HG03159 (cell line): Measurements from ENCODE around the gene HGS.
A peak's percentile ranks its signal among the peaks of the same experiment; 100 is the strongest.

ENCODE experiments used
- ATAC-seq: cut with Tn5 transposase; IDR thresholded peaks from one replicate; pipeline ENCODE4 v1.9.1; 2021; ENCODE audit warnings: mild to moderate bottlenecking, moderate library complexity; ENCODE audit not compliant: unreplicated experiment

HGS gene, protein sequence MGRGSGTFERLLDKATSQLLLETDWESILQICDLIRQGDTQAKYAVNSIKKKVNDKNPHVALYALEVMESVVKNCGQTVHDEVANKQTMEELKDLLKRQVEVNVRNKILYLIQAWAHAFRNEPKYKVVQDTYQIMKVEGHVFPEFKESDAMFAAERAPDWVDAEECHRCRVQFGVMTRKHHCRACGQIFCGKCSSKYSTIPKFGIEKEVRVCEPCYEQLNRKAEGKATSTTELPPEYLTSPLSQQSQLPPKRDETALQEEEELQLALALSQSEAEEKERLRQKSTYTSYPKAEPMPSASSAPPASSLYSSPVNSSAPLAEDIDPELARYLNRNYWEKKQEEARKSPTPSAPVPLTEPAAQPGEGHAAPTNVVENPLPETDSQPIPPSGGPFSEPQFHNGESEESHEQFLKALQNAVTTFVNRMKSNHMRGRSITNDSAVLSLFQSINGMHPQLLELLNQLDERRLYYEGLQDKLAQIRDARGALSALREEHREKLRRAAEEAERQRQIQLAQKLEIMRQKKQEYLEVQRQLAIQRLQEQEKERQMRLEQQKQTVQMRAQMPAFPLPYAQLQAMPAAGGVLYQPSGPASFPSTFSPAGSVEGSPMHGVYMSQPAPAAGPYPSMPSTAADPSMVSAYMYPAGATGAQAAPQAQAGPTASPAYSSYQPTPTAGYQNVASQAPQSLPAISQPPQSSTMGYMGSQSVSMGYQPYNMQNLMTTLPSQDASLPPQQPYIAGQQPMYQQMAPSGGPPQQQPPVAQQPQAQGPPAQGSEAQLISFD

GRCh38 chr17:81683584-81684441, at the start of gene HGS, which contains the start of gene ARL16:
HGS (plus strand) TSS chr17:81684011; CDS start chr17:81684067, 56 bp downstream.
ARL16 (minus strand) TSS chr17:81683797; CDS start chr17:81683753, 44 bp downstream.
- ATAC-seq: peak; percentile 90

DNA sequence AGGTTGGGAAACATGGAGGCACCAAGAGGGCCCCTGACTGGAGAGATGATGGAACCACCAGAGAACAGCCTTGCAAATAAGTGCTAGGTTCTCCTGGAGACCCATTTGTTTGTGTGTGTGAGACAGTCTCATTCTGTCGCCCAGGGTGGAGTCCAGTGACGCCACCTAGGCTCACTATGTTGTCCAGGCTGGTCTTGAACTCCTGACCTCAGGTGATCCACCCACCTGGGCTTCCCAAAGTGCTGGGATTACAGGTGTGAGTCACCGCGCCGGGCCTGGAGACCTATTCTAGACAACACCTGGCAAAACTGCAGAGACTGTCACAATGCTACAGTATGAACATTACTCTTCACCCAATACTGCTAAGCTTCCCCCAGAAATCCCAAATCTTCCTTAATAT, 48.4 kb upstream of the HGS start:
- no peak for ATAC-seq

DNA sequence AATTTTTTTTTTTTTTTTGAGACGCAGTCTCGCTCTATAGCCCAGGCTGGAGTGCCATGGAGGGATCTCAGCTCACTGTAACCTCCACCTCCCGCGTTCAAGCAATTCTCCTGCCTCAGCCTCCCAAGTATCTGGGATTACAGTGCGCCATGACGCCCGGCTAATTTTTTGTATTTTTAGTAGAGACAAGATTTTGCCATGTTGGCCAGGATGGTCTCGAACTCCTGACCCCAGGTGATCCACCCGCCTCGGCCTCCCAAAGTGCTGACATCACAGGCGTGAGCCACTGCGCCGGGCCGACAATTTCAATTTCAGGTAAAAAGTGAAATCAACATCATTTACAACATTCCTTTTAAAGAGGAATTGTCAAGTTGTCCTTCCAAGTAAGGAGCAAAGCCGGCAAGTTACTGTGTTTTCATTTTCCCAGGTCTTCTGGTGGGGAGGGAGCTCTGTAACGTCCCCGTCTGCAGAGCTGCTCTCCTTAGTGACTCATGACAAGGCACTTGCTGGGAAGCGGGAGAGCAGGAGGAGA, 47.8 kb upstream of the HGS start:
- no peak for ATAC-seq

- peak; percentile 88 for ATAC-seq
Observed at GRCh38 chr17:81636505-81637288, 47.1 kb upstream of the HGS start, which contains the start of the genes NPLOC4 and TSPAN10. NPLOC4 (minus strand) TSS chr17:81637112; CDS start chr17:81636930, 182 bp downstream. TSPAN10 (plus strand) TSS chr17:81637196; CDS start chr17:81642413, 5,217 bp downstream.

DNA sequence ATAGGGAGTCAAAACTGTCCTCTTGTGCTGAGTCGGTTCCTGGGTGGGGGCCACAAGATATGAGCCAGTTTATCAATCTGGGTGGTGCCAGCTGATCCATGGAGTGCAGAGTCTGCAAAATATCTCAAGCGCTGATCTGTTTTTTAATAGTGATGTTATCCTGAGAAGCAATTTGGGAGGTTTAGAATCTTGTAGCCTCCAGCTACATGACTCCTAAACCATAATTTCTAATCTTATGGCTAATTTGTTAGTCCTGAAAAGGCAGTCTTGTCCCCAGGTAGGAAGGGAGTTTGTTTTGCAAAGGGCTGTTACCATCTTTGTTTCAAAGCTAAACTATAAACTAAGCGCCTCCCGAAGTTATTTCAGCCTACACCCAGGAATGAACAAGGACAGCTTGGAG, 45.1 kb upstream of the HGS start:
- no peak for ATAC-seq

DNA sequence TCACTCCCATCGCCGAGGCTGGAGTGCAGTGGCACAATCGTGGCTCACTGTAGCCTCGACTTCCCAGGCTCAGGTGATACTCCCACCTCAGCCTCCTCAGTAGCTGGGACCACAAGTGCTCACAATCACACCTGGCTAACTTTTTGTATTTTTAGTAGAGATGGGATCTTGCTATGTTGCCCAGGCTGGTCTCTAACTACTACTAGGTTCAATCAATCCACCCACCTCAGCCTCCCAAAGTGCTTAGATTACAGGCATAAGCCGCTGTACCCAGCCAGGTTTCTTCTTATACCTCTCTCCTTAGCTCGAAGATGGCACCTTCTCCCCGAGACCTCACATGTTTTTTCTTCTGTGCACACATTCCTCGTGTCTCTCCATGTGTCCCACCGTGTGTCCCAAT, 43.8 kb upstream of the HGS start:
- no peak for ATAC-seq

GRCh38 chr17:81641825-81642489, 41.9 kb upstream of the HGS start:
- ATAC-seq: no peak

GRCh38 chr17:81644496-81644895, 39.3 kb upstream of the HGS start:
- ATAC-seq: no peak

- ATAC-seq: no peak
Observed at GRCh38 chr17:81644976-81645952, 38.5 kb upstream of the HGS start.

GRCh38 chr17:81646869-81647600, 36.8 kb upstream of the HGS start:
- ATAC-seq: no peak

DNA sequence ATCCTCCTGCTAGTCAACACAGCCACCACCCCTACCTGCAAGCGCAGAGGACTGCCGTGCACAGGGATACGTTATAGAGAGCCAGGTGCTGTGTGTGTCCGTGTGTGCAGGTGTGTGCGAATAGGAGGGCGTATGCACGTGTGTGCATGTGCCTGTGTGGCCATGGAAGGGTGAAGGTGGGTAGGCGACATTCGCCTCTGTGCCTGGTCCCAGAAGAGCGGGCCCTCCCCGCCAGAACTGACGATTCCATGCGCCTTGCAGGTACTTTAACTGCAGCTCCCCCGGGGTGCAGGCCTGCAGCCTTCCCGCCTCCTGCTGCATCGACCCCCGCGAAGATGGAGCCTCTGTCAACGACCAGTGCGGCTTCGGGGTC, 36.2 kb upstream of the HGS start:
- ATAC-seq: no peak

GRCh38 chr17:81648013-81648706, 35.7 kb upstream of the HGS start:
- no peak for ATAC-seq

GRCh38 chr17:81648707-81649085, 35.1 kb upstream of the HGS start:
- no peak for ATAC-seq

DNA sequence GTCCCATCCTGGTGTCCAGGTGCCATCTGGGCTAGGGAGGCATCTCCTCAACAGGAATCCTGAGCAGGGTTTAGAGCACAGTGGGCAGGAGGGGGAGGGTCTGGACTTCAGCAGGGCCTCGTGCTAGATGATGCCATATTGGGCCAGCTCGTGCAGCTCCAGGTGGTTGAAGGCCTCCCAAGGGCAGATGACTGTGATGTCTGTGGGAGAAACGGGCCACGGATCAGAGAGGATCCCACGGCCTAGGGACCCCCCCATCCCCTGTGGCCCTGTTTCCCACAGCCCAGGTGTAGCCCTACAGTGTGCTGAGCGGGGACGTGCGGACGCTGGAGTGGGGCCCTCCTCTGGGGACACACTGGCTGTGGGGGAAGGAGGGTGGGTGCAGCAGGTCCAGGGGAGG, 32.9 kb upstream of the HGS start:
- ATAC-seq: no peak

GRCh38 chr17:81651692-81652091, 32.1 kb upstream of the HGS start:
- no peak for ATAC-seq

GRCh38 chr17:81652906-81653771, 30.7 kb upstream of the HGS start:
- ATAC-seq: no peak
